Measurements from ENCODE around the gene PCDHB3.

GRCh38 chr5:141101059-141101458, 786 bp downstream of the PCDHB3 start:
- TF ChIP-seq CTCF (IDR thresholded peaks at IDR 0.05) (no peak), POLR2A (IDR thresholded peaks at IDR 0.05) (no peak), POLR2AphosphoS5 (IDR thresholded peaks at IDR 0.05) (no peak), EP300 (IDR thresholded peaks at IDR 0.05) (no peak)
